Dermis microvascular lymphatic vessel endothelial cell (primary cell): ENCODE measurements around the gene TOP2A. TPM values are rescaled to one million over a fixed set of nuclear protein-coding genes. Genes with fewer than 3 reads are reported as not detected.
A peak's percentile ranks its signal among the peaks of the same experiment; 100 is the strongest.
"Not testable (repeated sequence)": the region's sequence is repeated elsewhere in the genome, so short reads cannot be mapped to it uniquely, and the experiment has no call there.

ENCODE experiments used
- DNase-seq, 2 donors: peaks; one replicate each; pipeline versions ENCODE4 v3.0.0 to v3.0.0-alpha.2; 2010; ENCODE audit warnings: low read depth in 2 of 2
- total RNA-seq: library from RNA; depleted of rRNA; stranded (reverse); fragments of >200 nt; gene quantifications from 2 replicates; pipeline ENCODE4 v1.2.1, GENCODE V29; 2014

The TOP2A gene
- total RNA-seq, 1 donor from 2014 or later: 65.5 TPM

DNA sequence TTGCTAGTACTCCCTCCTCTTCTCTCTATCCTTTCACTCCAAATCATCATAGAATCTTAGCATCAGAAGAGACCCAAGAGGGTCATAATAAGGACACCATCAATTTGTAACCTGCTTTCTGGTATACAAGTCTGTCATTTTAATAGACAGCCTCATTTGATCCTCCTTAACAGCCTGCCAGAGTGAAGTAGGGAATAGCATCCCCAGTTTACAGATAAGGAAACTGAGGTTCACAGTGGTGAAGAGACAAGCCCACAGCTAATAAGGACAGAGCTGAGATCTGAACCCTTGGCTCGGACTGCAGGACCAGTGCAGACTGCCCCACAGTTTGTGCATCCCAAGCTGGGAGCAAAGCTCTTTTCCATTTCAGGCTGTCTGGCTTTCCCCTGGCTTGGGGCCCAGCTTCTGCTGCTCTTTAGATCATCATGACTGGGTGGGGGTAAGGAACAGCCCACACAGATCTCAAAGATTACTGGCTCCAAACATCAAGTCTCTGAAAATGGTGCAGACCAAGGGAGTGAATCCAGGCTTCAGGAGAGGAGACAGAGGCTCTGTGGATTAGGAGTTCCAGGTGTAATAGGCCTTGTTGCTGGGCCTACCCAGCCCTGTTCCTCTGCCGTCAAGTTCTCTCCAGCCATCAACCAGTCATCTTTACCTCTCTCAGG lies 15.3 kb upstream of the TOP2A start:
- DNase-seq: no peak

GRCh38 chr17:40431231-40431602 lies 13.5 kb upstream of the TOP2A start:
- DNase-seq: no peak

DNA sequence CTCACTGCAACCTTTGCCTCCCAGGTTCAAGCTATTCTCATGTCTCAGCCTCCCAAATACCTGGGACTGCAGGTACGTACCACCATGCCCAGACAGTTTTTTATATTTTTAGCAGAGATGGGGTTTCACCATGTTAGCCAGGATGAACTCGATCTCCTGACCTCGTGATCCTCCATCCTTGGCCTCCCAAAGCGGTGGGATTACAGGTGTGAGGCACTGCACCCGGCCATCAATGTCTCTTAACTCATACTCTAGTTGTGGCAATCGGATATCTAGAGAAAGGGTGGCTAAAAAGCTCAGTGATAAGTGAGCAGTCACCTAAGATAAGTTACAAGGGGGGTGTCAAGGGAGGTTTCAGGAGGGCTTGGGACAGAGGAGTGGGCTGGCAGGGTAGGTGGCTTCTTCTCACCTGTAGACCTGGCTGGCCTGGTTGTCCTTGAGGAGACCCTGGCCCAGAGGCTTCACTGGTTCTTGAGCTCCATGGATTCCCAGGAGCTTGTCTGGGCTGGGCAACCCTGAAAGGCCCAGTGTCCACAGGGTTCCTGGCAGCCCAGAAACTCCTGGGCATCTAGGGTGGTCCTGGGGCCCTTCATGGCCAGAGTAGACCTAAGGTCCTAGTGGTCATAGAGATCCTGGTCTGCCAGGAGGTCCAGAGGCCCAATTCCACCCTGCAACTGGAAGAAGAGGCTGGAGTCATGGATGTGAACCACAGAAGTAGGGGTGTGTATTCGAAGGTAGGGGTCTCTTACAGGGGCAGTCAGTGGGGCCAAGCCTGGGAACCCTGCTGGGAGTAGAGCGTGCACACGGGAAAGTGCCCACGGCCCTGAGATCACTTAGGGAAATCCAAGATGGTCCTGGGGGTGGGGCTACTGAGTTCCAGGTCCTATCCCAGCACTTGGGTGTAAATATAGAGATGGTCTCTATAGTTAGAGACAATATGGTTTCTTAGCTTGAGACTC lies 12.9 kb upstream of the TOP2A start:
- DNase-seq: no peak

DNA sequence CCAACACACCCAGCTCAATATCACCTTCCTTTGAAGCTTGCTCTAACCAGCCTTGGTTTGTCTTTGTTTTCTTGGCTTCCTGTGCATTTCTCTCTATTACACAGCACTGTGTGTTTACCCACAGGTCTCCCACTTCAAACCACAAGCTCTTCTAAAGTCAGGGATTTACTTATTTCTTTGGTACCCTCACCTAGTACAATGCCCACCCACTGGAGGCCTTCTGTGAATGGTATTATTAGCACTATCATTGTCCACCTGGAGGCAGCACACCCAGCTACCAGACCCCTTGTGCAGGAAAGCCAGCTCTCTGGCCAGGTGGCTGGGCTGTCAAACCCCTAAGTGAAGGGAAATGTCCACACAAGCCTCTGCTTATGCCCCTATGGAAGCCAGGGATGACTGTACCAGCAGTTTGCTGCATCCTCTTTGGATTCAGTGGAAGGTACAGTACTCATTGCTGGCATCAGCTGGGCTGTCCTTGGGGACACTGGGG lies 9.4 kb upstream of the TOP2A start:
- no peak for DNase-seq

DNA sequence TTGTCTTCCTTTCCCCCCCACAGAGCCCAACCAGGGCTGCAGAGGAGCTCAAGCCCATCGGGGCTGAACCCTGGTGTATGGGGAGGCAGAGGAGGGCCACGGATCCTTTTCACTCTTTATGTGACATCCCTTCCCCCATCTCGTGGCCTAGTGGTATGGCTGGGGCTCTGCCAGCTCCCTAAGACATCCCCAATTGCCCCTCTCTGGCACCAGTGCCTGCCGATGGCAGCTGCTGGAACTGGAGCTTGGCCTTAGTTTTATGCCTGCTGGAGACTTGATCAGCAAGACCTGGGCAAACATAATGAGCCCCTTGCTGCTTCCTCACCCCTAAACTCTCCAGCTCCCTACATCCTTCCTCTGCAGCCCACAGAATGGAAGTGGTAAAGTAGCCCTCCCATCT lies 8.0 kb upstream of the TOP2A start:
- DNase-seq: no peak

DNA sequence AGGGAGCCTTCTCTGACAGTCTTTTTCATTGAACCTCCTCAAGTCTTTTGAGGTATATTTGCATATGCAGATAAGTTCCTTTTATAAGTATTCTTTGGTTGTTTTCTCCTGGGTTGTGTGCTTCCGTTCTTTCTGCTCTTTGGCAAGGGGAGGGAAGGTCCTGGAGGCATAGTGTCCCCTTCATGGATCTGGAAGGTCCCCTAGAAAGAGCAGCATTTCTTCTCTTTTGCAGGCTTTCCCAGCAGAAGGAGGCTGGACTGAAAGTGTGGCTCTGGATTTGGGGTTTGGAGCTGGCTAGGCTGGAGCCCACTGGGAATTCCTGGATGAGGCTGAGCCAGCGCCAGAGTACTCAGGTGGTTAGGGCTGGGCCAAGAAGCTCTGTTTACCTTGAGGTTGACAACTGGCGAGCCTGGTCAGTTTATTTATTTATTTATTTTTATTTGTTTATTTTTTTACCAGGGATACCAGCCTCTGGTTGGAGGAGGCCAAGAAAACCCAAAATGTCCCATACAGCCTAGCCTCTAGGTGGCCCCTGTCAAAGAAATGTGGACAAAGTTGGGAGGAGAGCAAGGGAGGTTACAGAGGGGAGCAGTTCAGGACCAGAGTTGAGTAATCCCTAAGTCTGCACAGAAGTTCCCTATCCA lies 5.4 kb upstream of the TOP2A start:
- DNase-seq: no peak

- DNase-seq: peak; percentile 54 to 87
These were observed 2.0 kb upstream of the TOP2A start for GRCh38 chr17:40419559-40420331.

DNA sequence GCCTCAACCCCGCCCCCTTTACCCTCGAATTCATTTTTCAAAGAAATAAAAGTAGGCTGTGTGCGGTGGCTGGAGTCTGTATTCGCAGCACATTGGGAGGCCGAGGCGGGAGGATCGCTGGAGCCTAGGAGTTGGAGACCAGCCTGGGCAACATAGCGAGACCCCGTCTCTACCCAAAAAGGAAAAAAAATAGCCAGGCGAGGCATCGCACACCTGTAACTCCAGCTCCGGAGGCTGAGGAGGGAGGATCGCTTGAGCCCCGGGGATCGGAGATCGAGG lies 671 bp upstream of the TOP2A start:
- no peak for DNase-seq

GRCh38 chr17:40417258-40417608 lies 463 bp downstream of the TOP2A start:
- peak in 1 of 2 donors; percentile 34 for DNase-seq

DNA sequence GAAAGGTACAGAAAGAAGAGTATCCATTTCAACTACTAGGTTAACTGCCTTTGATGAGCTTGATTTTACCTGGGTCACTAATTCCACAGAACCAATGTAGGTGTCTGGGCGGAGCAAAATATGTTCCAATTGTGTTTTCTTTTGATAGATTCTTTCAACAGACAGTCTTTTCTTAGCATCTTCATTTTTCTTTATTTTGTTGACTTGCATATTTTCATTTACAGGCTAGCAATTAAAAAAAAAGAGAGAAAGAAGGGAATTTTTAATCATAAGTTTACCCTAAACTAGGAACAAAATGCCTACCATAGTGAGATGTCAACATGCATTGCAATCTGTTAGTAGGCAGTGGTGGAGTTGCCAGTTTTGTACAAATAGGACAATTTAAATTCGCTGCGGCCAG lies 1.0 kb downstream of the TOP2A start:
- DNase-seq: no peak

- peak; percentile 27 to 53 for DNase-seq
These were observed 2.3 kb downstream of the TOP2A start for GRCh38 chr17:40415390-40415789.

DNA sequence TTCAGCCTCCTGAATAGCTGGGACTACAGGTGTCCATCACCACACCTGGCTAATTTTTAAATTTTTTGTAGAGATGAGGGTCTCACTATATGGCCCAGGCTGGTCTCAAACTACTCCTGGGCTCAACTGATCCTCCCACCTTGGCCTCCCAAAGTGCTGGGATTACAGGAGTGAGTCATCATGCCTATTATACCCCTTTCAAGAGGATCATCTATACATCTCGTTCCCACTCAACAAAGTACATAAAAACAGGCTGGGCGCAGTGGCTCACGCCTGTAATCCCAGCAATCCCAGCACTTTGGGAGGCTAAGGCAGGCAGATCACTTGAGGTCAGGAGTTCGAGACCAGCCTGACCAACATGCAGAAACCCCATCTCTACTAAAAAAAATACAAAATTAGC lies 3.4 kb downstream of the TOP2A start:
- DNase-seq: not testable (repeated sequence)

GRCh38 chr17:40412880-40413279 lies 4.8 kb downstream of the TOP2A start:
- DNase-seq: no peak

GRCh38 chr17:40411821-40412220 lies 5.9 kb downstream of the TOP2A start:
- DNase-seq: no peak

DNA sequence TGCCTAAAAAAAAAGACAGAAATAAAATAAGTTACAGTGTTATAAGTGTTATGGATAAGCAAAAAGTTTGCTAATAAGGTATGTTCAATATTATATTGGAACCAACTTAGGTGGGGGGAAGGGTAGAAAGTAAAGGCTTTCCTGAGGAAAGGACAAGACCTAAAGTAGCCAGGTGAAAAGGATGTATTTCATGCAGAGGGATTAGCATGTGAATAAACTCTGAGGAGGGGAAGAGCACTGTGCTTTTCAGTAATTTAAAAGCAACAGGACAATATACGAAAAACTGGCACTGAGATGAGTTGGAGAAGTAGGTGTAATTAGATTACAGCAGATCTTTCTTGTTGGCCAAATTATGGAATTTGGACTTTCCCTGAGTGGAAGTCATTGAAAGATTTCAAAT lies 7.6 kb downstream of the TOP2A start:
- no peak for DNase-seq

DNA sequence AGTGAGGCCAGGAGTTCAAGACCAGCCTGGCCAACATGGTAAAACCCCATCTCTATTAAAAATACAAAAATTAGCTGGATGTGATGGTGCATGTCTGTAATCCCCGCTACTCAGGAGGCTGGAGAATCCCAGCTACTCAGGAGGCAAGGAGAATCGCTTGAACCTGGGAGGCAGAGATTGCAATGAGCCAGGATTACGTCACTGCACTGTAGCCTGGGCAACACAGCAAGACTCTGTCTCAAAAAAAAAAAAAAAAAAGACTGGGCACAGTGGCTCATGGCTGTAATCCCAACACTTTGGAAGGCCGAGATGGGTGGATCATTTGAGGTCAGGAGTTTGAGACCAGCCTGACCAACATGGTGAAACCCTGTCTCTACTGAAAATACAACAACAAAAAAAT lies 8.2 kb downstream of the TOP2A start:
- not testable (repeated sequence) for DNase-seq

GRCh38 chr17:40407460-40407859 lies 10.2 kb downstream of the TOP2A start:
- no peak for DNase-seq

DNA sequence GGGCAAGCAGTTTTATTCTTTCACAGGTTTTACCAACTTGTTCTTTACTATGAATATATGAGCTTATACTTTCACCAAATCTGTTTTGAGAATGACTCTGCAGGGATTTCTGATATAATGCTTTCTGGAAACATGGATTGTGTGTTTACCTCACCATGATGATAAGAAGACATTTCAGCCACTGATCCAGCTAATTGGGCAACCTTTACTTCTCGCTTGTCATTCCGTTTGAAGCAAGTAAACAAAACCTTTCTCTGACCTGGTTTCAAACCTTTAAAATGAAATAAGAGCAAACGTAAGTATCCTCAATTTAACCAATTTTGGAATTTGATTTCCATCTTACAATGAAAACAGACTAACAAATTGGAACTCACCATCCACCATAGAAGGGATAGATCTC lies 13.7 kb downstream of the TOP2A start:
- no peak for DNase-seq

DNA sequence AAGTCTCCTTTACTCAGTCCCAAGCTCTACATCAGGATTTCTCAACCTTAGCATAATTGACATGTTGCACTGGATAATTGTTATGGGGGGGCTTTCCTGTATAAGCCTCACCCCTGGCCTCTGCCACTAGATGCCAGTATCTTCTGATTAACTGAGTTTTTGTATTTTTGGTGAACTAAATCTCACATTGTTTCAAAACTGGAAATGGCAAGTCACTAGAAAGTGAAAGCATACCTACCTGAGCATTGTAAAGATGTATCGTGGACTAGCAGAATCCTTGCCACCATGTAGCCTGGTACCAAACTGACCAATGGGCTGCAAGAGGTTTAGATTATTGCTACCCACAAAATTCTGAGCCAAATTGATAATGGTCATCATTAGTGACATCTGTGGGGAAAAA lies 15.0 kb downstream of the TOP2A start:
- no peak for DNase-seq

DNA sequence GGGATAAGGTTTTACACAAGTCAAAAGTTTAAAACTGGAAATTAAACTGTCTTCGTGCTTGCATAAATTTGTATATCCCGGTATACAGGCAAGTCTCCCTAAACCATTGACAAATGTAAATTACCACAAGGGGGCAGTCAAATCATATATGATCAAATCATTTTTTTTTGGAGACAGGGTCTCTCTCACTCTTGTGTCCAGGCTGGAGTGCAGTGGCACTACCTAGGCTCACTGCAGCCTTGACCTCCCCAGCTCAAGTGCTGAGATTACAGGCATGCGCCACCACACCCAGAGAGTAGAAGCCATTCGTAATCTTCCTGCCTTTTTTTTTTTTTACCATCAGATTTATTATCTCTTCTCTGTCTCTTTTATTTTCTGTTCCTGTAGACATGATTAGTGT lies 18.5 kb downstream of the TOP2A start:
- peak; percentile 60 to 74 for DNase-seq

GRCh38 chr17:40386555-40386954 lies 31.1 kb downstream of the TOP2A start:
- DNase-seq: not testable (repeated sequence)

DNA sequence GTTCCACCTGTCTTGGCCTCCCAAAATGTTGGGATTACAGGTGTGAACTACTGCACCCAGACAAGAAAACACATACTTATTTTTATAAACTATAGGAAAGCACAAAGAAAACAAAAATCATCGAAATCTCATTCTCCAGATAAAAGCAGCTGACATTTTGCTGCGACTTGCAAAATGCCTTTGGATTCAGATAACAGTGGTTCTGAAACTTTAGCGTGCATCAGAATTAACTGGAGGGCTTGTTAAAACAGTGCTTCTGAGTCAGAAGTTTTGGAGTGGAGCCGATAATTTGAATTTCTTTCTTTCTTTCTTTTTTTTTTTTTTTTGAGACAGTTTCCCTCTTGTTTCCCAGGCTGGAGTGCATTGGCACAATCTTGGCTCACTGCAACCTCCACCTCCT lies 35.4 kb downstream of the TOP2A start:
- no peak for DNase-seq
